Stimulated activated CD8-positive, alpha-beta memory T cell treated with anti-CD3 and anti-CD28 coated beads, Interleukin-4, amount 100 ng/mL, for 1 hour (primary cell): ENCODE data around the gene ERFE.

Source experiments
- DNase-seq, 2 donors: peaks; one replicate each; pipeline ENCODE4 v3.0.0-alpha.2; 2020; ENCODE audit warnings: low read depth in 2 of 2, low spot score in 1 of 2

Gene ERFE

GRCh38 chr2:238125127-238125885 lies 33.5 kb upstream of the ERFE start:
- no peak for DNase-seq

DNA sequence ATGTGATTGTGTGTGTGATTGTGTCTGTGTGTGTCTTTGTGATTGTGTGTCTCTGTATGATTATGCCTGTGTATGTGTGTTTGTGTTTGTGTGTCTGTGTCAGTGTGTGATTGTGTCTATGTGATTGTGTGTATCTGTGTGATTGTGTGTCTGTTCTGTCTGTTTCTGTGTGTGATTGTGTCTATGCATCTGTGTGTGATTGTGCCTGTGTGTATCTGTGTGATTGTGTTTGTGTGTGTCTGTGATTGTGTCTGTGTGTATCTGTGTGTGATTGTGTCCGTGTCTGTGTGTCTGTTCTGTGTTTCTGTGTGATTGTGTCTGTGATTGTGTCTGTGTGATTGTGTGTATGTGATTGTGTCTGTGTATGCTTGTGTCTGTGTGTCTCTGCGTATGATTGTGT lies 32.4 kb upstream of the ERFE start:
- no peak for DNase-seq

- no peak for DNase-seq
Observed at GRCh38 chr2:238126775-238127164, 32.0 kb upstream of the ERFE start.

DNA sequence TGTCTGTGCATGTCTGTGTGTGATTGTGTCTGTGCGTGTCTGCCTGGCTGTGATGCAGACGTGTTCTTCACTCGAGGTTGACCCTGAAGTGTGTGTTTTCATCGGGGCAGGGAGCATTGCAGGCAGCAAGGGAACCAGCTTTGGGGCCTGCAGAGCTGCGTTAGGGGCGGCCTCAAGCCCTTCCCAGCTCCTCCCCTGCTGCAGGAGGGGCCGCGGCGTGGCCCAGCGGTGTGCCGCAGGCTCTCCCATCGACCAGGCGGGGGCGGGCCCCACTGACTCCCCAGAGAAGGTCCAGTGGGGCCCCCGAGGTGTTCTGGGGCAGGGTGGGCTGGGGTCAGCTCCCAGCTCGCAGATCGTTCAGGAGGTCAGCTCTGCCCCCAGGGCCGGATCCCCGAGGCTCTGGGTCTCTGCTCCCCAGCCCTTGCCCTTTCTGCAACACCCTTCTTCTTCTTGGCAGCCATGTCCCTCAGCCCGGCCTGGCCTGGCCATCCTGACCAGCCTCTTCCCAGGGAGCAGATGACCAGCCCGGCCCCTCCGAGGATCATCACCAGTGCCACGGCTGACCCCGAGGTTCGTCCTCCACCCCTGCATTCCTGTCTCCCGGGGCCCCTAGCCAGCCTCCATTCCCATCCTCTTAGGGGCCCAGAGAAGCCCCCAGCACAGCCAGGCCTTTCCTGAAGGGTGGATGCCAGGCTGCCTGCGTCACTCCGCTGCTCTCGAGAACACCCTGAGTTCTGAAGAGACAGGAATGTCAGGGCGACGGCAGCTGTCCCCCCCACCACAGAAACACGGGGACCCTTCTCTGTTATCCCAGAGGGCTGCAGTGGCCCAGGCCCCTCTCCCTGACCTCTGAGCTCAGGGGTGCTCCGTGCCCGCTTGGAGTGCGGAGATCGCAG lies 31.4 kb upstream of the ERFE start:
- no peak for DNase-seq

DNA sequence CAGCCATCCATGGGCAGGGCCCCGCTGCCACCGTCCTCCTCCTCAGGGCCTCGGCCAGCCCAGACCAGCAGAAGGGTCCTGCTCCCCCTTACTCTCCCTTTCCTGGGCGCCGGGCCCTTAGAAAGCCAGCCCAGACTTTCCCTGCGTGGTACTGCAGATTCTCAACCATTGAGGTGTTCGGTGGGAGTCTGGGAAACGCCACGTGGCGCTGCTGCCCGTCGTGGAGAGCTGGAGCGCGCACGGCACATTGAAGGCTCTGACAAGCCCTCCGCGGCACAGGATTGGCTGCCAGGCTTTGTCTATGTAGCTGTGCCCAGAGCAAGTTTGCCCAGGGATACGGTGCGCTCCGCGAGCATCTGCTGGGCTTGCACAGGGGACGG lies 30.7 kb upstream of the ERFE start:
- no peak for DNase-seq

DNA sequence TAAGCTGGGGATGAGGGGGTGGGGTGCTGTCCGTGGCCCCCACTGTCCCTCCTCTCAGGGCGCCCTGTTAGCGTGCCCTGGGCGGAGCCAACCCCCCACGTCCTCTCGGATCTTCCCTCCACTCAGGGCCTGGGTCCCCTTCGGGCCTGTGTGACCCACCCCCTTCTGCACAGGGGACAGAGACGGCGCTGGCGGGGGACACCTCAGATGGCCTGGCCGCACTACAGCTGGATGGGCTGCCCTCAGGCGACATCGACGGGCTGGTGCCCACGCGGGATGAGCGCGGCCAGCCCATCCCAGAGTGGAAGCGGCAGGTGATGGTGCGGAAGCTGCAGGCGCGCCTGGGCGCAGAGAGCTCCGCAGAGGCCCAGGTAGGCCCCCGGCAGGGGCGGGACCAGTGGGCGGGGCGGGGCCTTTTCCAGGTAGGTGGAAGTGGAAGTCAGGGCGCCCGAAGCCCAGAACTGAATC lies 30.2 kb upstream of the ERFE start:
- no peak for DNase-seq

GRCh38 chr2:238129166-238130010 lies 29.4 kb upstream of the ERFE start:
- no peak for DNase-seq

DNA sequence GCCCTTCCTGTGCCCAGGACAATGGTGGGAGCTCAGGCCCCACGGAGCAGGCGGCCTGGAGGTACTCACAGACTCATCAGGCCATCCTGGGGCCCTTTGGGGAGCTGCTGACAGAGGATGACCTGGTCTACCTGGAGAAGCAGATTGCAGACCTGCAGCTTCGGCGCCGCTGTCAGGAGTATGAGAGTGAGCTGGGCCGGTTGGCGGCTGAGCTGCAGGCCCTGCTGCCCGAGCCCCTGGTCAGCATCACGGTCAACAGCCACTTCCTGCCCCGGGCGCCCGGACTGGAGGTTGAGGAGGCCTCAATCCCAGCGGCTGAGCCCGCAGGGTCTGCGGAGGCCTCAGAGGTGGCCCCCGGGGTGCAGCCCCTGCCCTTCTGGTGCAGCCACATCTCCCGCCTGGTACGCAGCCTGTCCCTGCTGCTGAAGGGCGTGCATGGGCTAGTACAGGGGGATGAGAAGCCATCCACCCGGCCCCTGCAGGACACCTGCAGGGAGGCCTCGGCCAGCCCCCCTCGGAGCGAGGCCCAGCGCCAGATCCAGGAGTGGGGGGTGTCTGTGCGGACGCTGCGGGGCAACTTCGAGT lies 28.6 kb upstream of the ERFE start:
- no peak for DNase-seq

DNA sequence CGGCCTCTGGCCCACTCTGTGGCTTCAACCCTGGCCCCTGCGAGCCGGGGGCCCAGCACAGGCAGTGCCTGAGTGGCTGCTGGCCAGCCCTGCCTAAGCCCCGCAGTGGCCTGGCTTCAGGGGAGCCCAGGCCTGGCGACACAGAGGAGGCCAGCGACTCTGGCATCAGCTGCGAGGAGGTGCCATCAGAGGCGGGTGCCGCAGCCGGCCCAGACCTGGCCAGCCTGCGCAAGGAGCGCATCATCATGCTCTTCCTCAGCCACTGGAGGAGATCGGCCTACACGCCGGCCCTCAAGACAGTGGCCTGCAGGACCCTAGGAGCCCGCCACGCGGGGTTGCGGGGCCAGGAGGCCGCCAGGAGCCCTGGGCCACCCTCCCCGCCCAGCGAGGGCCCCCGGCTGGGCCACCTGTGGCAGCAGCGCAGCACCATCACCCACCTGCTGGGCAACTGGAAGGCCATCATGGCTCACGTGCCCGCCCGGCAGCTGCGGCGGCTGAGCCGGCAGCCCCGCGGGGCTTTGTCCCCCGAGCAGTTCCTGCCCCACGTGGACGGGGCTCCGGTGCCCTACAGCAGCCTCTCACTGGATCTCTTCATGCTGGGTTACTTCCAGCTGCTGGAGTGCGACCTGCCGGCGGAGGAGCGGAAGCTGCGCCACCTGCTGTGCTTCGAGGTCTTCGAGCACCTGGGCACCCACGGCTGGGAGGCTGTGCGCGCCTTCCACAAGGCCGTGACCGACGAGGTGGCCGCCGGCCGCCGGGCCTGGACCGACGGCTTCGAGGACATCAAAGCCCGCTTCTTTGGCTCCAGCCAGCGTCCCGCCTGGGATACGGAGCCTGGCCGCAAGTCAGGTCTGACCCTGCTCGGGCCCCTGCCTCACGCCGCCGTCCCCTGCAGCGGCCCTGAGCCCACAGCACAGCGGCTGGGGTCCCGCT lies 27.8 kb upstream of the ERFE start:
- DNase-seq: no peak

DNA sequence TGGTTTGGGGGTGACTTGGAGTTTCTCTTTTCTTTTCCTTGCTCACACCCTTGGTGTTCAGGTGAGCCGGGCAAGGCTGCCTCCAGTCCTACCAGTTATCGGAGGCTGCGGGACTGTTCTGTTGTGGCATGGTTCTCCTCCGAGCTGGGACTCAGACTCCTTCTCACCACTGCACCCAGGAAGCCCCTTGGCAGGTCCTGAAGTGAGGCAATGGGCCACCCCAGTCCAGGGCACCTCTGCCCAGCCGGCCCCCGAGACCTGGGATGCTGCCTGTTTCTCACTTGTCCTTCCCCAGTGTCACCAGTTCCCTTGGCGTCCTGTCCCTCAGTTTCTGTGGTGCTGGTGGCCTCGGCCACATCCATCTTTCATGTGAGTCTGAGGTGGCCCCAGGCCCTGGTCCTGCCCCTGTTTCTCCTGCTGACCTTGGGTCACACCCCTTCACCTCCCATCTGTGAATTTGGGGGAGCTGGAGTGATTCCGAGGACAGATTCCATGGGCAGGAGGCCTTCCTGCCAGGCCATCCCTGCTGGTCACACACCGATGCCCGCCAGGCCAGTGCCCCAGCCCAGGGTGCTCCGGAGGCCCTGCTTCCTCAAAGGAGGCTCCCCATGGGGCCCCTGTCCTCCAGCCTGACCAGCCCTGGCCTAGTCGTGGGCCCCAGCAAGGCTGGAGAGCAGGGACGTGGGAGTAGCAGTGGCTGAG lies 26.9 kb upstream of the ERFE start:
- DNase-seq: no peak

GRCh38 chr2:238132463-238133450 lies 26.0 kb upstream of the ERFE start:
- DNase-seq: no peak

DNA sequence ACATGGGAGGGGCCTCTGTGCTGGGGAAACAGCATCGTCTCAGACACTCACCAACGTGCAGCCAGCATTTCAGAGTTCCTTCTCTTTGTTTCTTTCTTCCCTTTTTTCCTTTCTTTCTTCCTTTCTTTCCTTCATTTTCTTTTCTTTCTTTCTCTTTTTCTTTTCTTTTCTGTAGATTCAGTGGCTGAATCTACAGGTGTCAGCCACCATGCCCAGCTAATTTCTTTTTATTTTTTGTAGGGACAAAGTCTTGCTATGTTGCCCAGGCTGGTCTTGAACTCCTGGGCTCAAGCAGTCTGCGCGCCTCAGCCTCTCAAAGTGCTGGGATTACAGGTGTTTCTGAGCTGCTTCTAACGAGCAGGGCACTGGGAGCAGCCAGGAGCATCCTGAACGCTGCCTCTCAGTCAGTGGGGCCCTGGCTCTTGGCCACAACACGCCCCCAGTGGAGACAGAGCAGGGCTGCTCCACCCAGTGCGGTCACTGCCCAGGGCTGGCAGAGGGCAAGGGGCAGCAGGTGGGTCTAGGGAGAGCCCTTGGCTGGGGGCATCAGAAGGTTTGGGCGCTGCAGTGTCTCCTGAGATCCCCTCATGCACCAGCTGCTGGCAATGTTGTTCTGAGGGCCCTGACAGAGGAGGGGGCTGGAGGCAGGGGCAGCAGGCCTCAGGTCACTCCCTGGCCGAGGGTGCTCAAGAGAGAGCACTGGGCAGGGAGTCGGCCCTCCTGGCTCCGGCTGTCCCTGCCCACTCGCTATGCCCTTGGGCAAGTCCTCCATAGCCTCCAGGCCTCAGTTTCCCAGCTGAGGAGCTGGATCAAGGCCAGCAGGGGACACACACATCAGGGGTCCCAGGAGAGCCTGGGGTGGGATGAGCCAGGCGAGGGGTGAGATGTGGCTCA lies 25.0 kb upstream of the ERFE start:
- no peak for DNase-seq

DNA sequence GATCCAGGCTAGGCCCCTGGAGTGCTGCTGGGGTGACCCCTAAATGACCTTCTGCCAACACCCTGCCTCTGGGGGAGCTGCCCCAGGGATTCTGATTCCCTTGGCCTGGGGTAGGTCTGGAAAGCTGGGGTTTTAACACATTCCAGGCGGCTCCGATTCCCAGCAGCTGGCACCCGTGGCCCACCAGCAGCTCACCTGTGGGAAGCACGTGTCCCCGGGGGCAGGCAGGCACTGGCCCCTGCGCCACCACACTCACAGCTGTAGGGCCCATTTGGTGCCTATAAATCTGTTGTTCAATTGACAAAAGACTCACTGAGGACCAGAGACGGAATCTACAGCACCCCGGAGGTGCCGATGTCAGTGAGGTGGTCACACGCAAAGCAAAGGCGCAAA lies 24.4 kb upstream of the ERFE start:
- DNase-seq: no peak

DNA sequence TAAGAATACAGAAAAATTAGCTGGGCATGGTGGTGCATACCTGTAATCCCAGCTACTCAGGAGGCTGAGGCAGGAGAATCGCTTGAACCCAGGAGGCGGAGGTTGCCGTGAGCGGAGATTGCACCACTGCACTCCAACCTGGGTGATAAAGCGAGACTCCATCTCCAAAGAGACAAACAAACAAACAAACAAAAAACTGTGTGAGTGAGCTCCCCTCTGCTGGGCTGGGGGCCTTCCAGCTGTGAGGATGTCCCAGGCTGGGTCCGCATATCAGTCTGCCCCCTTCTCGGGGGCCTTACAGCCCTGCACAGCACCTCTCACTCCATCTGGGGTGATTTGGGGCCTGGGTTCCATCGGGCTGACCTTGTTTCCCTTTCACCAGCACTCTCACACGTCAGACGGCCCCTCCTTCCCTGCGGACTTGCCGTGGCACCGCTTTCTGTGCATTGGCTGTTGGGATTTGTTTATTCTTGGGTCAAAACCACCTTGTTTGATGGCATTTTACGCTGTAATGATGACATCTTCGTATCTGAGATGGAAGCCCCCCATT lies 23.1 kb upstream of the ERFE start:
- no peak for DNase-seq

DNA sequence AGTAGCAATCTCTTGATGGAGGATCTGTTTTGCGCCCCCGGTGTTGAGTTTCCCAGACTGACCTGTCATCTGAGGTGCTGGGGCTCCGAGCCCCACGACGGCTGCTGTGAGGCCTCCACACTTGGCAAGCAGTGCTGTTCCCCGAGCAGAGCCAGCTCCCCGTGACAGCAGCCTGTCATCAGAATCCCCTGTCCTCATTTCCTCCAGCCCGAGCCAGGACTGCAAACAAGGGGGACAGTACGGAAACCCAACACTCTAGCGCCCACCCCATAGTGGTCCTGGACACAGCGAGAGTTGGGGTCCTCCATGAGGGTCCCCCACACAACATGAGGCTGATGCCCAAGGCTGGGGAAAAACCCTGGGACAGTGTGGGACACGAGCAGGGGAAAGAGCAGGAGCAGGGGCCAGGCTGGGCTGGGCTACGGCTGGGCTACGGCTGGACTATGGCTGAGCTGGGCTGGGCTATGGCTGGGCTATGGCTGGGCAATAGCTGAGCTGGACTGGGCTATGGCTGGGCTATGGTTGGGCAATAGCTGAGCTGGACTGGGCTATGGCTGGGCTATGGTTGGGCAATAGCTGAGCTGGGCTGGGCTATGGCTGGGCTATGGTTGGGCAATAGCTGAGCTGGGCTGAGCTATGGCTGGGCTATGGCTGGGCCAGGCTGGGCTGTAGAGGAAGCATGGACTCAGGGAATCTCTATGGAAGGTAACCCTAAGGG lies 21.8 kb upstream of the ERFE start:
- no peak for DNase-seq

GRCh38 chr2:238137885-238138284 lies 20.9 kb upstream of the ERFE start:
- no peak for DNase-seq
